Activated T-cell treated with anti-CD3 and anti-CD28 coated beads for 1 hour (primary cell): ENCODE results near the gene RPRD1B.
"Not testable (repeated sequence)": the region's sequence is repeated elsewhere in the genome, so short reads cannot be mapped to it uniquely, and the experiment has no call there.

Experiments used
- DNase-seq: peaks from one replicate; pipeline ENCODE4 v3.0.0-alpha.2; 2020; ENCODE audit warnings: low read depth

RPRD1B gene

DNA sequence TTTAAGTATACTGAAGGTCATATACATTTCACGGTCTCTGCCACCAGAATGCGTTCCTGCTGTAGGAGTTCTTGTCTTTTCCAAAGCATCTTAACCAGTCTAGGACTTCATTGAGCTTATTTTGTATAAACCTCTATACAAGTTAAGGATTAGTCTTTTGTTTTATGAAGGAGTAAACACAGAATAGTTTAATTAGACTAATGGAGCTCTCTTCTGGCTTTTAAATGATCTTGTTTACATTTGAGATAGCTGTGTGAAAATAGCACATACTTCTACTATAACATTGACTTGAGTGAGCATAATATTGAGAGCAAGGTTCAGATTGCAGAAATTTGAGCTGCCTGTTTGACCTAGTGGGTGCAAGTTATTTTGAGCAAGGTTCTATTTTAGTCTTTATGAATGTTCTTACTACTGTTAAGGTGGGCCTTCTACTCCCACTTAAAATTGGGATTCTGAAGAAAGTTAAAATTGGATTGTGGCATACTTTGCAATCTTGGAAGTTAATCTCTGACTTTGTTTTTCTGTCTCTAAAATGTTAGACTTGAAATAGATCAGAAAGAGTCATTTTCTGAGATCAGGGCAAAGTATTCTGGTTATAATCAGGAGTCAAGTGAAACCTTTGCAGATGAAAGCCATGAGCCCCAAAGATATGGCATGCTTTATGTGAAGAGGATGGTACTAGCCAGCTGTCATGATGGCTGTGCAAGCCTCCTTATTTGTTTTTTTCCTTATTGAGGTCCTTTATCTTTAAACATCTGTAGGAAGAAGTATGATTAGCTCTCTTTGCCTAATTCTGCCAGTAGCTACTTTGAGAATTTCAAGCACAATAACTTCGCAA, 41.8 kb downstream of the RPRD1B start:
- DNase-seq: no peak

DNA sequence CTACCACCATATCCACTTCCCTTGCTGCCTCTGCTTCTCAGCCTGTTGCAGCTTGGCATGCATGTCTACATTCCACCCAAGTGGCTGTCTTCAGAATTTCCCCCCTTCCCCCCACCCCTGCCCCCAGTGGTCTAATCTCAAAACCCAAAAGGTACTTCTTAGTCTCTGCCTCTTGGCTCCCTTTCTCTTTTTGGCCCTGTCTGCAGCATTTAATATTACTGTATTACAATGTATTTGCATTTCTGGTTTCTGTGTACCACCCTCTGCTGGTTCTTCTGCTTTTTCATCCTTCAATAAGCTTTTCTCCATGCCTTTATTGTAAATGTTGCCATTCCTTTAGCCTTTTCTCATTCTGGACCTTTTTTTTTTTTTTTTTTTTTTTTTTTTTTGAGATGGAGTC, 43.0 kb downstream of the RPRD1B start:
- no peak for DNase-seq

DNA sequence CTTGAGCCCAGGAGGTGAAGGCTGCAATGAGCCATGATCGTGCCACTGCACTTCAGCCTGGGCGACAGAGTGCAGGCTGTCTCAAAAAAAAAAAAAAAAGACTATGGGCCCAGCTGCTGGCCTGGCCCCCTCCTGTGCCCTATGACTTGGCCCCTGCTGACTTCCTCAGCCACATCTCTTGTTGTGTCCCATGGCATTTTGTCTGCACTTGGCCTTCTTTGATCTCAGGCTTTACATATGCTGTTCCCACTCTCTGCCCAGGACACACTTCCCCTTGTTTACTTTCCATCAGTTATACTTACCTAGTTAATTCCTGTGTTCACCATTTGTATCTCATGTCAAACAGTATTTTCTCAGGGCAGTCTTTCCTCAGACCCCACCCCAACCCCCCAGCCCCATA, 44.5 kb downstream of the RPRD1B start:
- DNase-seq: no peak

DNA sequence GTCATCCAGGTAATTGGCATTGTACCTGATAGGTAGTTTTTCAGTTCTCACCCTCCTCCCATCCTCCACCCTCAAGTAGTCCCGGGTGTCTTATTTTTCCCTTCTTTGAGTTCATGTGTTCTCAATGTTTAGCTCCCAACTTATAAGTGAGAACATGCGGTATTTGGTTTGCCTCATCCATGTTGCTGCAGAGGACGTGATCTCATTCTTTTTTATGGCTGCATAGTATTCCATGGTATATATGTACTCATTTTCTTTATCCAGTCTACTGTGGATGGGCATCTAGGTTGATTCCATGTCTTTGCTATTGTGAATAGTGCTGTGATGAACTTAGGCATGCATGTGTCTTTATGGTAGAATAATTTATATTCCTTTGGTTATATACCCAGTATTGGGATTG, 45.8 kb downstream of the RPRD1B start:
- DNase-seq: no peak

DNA sequence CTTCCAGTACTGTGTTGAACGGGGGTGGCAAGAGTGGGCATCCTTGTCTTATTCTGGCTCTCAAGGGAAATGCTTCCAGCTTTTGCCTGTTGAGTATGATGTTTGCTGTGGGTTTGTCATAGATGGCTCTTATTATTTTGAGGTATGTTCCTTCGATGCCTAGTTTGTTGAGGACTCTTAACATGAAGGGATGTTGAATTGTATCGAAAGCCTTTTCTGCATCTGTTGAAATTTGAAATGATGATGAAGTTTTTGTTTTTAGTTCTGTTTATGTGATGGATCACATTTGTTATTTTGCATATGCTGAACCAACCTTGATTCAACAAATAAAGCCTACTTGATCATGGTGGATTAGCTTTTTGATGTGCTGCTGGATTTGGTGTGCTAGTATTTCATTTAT, 48.0 kb downstream of the RPRD1B start:
- no peak for DNase-seq

DNA sequence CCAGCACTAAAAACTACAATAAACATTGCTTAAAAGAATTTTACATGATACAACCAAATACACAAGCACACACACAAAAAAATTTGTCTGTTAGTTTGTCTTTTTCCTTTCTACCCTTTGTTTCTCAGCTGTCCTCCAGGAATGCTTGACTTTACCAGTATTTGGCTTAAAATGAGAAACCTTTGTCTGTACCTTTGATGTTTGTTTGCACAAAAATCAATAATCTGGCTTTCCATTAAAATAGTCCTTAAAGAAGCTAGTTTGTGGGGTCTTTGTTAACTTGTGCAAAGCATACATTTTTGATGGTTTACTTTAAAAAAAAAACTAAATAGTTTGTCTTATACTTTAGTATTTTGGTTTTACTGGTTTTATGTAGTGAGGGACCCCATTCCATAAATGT, 49.3 kb downstream of the RPRD1B start:
- no peak for DNase-seq

DNA sequence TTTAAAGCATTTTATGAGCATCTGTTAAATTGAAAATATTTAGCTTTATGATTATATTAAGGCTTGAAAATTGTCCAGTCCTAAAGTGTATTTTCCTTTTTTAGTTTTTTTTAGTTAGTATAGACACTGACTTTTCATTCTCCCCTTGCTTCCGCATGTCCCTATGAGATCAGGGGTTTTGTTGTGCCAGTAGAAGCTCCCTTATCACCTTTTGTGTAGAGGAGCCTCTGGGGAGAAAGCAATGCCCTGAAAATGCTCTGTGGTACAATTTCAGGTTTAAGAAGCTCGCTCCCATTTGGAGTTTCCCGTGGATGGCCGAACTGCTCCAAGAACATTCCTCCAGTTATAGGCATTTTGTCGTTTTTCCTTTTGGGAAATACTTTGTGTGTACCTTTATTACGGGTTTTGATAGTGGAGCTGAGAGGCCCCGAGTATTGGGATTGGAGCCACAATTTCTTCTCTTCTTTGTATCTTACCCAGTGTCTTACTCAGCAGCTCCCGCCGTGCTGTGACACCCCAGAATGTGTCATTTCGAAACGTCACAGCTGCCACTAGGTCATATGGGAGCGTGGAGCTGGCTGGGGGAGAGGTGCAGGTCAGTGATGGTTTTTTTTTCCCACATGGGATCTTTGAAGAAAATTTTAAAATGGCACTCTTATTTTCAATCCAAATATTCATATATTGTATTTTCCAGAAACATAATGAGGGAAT, 49.9 kb downstream of the RPRD1B start:
- no peak for DNase-seq

DNA sequence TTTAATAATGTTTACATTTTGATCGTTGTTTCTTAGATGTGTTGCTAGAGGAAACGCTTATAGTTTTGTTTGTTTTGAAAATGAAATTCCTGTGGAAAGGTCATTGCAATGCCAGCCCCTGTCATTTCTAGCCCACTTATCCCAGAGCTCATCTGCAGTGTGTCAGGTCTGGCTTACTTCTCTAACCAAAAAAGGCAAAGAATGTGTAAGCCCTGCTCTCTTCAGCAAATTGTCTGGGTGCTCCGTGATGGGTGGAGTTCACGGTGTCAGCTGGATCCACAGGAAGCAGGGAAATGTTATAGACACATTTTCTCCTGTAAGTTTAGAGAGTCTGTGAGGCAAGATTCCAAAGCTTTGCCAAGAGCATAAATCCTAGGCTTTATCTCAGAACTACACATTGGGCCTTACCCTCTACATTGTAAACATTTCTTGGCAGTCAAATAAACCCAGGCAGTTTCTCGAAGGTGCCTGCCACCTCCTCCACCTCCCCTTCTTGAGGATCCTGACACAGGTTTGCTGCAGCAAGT, 50.9 kb downstream of the RPRD1B start:
- DNase-seq: no peak

DNA sequence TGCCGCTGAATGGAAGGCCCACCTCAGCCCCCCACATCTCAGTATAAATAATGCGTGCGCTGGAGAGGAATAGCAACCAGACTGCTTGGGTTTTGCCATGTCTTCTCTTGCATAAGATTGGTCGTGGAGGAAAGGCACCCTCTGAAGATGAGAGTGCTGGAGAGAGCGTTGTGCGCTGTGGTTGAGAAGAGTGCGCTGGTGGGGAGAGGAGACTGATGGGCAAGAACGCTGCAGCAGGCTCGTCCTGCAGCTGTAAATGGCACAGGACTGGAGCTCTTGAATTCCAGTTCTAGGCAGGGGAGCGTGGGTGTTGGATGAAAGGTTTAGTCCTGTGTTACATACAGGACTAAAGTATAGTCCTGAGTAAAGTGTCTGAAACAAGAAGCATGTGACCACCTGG, 51.5 kb downstream of the RPRD1B start:
- DNase-seq: no peak

DNA sequence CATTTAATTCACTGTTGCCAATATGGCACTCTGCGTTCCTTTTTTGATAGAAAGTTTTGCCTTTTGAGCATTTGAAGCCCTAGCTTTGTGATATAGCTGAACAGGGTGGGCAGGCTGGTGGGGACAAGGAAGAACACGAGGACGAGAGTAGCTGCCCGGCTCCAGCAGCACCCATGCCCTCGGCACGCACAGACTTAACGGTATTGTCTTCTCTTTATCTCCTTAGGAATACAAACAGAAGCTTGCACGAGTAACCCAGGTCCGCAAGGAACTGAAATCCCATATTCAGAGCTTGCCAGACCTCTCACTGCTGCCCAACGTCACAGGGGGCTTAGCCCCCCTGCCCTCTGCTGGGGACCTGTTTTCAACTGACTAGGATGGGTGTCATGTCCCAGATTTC, 56.0 kb downstream of the RPRD1B start:
- DNase-seq: no peak

DNA sequence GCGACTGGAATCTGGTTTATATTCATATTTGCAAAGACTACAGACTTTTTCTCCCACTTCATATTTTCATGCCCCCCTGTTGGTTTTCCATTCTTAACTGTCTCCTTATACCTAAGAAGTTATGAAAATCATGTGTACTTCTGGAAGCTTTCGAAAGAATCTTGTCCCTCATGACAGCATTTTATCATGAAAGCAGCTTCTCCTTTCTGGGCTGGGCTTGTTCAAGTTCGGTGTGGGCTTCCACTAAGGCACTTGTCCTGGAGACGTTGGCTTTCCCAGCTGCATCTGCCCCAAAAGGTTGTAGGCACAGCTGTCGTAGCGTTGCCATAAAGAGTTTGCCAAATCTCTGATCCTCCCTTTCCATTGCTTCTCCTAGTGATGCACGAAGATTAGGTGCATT, 56.5 kb downstream of the RPRD1B start:
- DNase-seq: no peak

DNA sequence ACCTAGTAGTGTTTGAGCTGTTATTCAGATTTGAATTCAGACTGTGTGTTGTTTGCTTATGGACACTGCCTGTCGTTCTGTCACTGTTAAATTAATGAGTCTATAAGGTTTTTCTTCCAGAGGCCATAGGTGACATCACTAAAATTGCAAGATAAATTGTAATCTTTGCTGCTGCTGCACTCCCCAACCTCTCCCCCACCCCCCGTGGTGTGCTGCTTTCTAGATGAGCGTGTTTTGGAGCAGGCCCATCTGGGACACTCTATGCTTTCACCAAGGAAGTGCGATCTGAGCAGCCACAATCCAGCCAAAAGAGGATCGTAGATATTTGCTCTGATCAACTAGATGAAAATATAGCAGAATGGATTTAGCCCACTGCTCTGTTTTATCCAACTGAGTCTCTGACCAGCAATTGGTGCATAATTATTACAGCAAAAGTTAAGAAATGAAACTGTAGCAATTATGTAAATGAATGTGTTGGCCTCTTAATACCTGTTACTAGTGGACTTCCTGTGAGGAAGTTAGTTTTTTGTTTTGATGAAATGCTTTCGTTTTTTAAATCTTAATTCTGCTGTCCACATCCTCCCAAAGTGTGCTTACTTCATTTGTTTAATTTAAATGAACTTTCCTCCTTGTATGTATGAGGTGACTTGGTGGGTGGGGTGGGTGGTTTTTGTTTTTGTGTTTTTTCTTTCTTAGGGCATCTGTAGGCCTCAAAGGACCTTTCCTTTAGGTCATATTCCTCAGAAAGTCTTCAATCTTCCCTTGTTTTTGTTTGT, 58.1 kb downstream of the RPRD1B start:
- DNase-seq: no peak

DNA sequence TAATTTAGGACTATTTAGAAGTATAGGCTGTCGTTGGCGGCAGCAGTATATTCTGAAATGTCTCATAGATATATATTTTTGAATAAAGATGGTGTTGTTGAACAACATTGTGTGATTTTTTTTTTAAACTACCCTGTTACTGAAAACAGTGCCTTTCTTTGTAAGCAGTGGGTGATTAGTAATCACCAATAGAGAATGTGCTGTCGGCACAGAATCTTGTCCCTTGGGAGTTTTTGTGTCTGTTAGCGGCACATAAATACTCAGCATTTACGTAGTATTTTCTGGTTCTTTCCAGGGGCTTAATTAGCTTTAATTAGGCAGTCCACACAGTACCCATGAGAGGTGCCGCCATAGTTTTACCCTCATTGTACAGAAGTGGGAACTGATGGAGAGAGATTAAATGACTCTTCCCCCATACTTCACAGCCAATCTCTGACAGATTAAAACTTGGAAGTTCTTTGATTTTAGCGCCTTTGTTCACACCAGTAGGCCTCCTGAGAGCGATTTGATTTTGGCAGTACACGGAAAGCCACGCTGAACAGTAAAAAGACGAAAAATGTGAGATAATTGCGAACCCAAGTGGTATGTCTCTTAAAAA, 58.8 kb downstream of the RPRD1B start:
- no peak for DNase-seq

DNA sequence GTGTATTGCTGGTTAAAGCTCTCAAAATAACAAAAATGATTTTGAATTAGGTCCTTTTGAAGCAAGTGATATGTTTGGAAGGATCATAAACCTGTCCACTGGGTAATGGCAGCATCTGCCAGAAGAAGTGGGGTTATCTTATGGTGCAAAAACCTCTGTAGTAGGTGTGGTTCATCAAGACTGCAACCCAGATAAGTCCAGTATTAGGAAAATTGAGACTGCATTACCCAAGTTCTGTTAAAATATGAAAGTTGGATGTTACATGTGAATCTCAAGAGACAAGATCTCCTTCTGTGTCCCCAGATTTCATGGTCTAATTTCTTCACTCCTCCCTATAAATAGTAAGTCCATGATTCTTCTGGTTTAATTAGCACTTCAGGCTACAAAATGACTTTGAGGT, 59.4 kb downstream of the RPRD1B start:
- no peak for DNase-seq

DNA sequence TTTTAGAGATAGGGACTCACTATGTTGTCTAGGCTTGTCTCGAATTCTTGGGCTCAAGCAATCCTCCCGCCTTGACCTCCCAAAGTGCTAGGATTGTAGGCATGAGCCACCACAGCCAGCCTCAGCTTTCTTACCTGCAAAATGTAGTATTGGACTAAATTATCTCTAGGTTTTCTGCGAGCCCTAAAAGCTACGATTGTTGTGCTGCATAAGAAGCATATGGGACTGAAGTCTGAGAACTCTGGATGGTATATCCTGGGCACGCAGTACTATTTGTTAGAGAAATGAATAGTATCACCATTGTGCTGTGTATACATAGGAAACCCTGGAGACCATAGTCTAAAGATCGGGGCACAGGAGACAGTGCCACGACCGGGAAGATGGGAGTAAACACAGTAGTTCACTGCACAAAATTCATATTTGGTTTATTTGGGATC, 60.1 kb downstream of the RPRD1B start:
- no peak for DNase-seq

DNA sequence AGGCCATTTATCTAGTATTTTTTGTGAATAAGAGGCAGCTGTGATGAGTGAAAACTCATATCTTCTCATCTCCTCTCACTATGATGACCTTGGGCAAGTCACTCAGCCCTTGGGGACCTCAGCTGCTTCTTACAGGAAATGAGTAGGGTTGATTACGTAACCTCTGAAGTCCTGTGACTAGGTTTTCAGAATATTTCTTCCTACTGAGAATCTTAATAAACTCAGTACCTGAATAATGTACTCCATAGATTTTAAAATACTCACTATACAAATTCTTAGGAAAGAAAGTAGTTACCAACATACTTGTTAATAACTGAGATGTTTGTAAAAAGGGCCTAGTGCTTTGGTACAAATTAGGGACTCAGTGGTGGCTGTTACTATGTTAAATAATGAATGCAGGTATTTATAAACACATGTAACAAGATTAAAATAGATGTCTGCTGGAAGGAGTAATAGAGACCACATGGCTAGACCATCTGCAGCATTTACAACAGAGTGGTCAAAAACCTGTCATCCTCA, 60.9 kb downstream of the RPRD1B start:
- DNase-seq: no peak

DNA sequence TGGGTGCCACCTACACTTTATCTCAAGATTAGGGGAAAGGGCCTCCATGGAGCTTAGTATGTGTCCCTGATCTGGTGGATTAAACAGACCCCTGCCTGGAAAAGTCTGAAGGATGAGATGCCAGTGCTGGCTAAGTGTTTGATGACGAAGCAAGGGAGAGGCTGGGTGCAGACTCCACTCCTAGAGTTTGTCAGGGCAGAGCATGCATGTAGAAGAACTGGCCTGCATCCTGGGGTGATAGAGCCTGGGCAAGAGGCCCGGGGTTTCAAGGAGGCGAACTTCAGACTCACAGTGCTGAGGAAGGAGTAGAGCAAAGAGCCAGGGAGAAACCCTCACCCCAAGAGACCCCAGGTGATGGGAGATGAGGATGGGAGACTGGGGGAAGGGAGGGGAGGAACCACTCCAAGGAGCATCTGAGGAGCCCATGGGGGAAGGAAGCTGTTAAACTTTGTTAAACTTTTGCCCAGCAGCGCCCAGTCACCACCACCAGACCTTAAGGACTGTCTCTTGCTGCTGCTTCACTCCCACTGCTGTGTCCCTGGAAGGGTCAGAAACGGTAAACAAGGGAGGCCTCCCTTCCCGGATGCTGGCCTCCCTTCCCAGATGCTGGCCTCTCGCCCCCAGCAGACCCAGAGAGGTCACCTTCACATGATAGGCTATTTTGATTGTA, 61.6 kb downstream of the RPRD1B start:
- DNase-seq: no peak

DNA sequence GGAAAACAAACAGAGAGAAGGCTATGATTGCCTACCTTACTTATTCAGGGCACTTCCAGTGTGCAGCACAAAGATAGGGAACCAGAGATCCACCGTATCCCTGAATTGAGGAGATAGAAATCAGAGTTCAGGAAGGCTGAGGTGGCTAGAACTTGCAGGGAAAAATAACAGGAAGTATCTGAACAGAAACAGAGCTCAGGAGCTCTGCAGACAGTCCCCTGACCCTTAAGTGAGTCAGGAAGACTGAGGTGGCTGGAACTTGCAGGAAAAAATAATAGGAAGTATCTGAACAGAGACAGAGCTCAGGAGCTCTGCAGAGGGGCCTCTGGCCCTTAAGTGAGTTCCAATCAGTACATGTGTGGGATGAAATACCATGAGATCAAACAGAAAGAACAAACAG, 65.4 kb downstream of the RPRD1B start:
- DNase-seq: no peak

DNA sequence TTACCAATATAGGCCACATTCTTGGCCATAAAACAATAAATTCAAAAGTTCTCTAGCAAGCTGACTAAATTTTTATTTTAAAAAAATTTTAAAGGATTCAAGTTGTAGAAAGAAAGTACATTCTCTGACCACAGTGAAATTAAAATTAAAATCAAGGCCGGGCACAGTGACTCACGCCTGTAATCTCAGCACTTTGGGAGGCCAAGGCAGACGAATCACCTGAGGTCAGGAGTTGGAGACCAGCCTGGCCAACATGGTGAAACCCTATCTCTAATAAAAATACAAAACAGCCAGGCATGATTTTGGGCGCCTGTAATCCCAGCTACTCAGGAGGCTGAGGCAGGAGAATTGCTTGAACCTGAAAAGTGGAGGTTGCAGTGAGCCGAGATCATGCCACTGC, 68.7 kb downstream of the RPRD1B start:
- not testable (repeated sequence) for DNase-seq

DNA sequence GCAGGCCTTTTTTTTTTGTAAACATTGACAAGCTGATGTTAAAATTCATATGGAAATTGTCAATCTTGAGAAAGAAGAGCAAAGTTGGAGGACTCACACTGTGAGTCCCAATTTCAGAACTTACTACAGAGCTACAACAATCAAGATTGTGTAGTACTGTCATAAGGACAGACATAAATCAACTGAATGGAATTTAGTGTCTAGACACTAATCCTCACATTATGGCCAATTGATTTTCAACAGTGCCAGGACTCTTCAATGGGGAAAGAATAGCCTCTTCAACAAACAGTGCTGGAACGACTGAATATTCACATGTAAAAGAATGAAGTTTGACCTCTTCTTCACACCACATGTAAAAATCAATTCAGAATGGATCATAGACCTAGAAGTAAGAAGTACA, 70.7 kb downstream of the RPRD1B start:
- no peak for DNase-seq

DNA sequence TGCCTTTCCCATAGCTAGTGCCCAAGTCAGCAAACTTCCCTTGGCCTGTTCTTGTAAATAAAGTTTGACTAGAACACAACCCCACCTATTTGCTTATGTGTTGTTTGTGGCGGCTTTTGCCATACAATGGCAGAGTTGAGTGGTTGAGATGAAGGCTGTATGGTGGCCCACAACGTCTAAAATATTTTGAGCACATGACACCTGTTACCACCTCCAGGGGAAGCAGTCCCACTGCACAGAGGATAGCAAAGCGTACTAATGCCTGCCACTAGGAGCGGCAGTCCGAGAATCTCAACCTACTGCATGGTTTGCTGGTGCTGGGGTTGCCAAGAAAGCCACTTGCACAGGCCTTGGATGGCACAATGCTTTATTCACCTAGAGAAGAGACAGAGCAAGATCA, 72.9 kb downstream of the RPRD1B start:
- DNase-seq: no peak
